Left renal cortex interstitium (tissue), 4 donors: ENCODE results near the gene ZNF786. TPM values are rescaled to one million over a fixed set of nuclear protein-coding genes. Genes with fewer than 3 reads are reported as not detected.
"Not testable (repeated sequence)": the region's sequence is repeated elsewhere in the genome, so short reads cannot be mapped to it uniquely, and the experiment has no call there.

Source experiments
- DNase-seq, 4 donors: peaks; one replicate each; pipeline ENCODE4 v3.0.0-alpha.2; 2013; ENCODE audit warnings: low read depth in 4 of 4, low spot score in 2 of 4, missing footprints in 1 of 4
- polyA plus RNA-seq, 4 donors: library from polyadenylated mRNA; unstranded; fragments of 120-200 nt; gene quantifications; one replicate each; pipeline ENCODE4 v1.2.1, GENCODE V29; 2013; ENCODE audit not compliant: insufficient read length in 4 of 4

The ZNF786 gene, protein sequence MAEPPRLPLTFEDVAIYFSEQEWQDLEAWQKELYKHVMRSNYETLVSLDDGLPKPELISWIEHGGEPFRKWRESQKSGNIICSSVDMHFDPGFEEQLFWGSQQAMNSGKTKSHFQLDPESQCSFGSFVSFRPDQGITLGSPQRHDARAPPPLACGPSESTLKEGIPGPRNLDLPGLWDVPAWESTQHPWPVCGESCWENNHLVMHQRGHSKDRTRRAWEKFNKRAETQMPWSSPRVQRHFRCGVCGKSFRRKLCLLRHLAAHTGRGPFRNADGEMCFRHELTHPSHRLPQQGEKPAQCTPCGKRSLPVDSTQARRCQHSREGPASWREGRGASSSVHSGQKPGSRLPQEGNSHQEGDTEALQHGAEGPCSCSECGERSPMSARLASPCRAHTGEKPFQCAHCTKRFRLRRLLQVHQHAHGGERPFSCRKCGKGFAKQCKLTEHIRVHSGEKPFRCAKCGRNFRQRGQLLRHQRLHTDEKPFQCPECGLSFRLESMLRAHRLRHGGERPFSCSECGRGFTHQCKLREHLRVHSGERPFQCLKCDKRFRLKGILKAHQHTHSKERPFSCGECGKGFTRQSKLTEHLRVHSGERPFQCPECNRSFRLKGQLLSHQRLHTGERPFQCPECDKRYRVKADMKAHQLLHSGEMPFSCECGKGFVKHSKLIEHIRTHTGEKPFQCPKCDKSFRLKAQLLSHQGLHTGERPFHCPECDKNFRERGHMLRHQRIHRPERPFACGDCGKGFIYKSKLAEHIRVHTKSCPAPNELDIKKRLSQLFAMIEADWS
- 10 to 100 TPM in 2 of 4 donors, 1 to 10 TPM in 2; 8.9 to 12.4 (median 10.0) TPM for polyA plus RNA-seq

DNA sequence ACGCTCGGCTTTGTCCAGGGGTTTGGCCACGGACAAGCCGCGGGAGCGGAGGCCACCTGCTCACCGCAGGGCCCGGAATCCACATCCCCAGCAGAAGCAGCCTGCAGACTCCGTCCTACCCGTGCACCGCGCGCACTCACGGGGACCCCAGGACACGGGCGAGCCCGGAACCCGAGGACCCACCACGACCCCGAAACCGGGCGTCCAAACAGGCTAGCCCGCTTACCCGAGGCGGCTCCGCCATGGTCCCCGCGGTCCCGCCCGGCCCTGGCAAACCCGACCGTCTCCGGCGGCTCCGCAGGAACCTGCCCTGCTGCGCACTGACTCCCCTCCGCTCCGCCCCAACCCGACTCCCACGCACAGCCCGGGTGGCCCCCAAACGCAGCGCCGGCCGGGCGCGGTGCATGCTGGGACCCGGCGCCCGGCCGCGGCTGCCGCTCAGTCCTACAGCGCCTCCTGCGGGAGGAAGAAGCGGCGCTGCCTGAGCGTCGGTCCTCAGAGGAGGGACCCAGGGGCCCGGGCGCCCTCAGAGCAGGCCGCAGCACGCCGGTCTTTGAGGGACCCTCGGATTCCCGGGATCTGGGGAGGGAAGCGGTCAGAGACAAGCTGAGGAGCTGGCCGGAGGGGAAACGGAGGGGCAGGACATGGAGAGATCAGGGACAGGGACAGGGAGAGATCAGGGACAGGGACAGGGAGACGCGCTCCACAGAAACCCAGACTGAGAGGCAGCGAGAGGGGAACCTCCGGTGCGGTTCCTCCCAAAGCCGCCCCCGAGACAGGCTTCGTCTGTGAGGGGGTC, at the start of gene ZNF786:
TSS of gene ZNF786 (minus strand) at position 322 of the 799 bp plus-strand sequence. CDS start at position 244, 78 bp downstream.
- peak; percentile 84 to 91 (median 85) for DNase-seq

GRCh38 chr7:149136118-149136517, 45.6 kb upstream of the ZNF786 start:
- DNase-seq = no peak

- DNase-seq = no peak
These were observed 42.7 kb upstream of the ZNF786 start for GRCh38 chr7:149133028-149133710.

GRCh38 chr7:149130572-149131198, 40.2 kb upstream of the ZNF786 start:
- DNase-seq = no peak

GRCh38 chr7:149126662-149127266, 36.2 kb upstream of the ZNF786 start:
- DNase-seq = peak in 2 of 4 donors; percentile 28 to 55

GRCh38 chr7:149125863-149126661, 35.5 kb upstream of the ZNF786 start, which contains the start of gene ZNF425:
Gene ZNF425 (minus strand): TSS chr7:149126324. CDS start chr7:149126213, 111 bp downstream.
- DNase-seq = peak; percentile 85 to 91 (median 89)

- DNase-seq = peak in 1 of 4 donors; percentile 29
These were observed 34.8 kb upstream of the ZNF786 start for GRCh38 chr7:149125189-149125862.

DNA sequence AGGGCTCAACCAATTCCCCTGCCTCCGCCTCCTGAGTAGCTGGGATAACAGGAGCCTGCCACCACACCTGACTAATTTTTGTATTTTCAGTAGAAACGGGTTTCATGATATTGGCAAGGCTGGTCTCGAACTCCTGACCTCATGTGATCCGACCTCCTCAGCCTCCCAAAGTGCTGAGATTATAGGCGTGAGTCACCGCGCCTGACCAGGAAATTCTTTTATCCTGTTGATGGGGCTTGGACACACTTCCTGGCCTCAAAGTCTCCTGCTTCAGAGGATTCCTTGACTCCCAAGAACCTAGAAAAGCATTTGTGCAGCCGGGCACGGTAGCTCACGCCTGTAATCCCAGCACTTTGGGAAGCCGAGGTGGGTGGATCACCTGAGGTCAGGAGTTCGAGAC, 19.5 kb upstream of the ZNF786 start:
- DNase-seq = no peak

GRCh38 chr7:149104749-149105148, 14.2 kb upstream of the ZNF786 start:
- no peak for DNase-seq

DNA sequence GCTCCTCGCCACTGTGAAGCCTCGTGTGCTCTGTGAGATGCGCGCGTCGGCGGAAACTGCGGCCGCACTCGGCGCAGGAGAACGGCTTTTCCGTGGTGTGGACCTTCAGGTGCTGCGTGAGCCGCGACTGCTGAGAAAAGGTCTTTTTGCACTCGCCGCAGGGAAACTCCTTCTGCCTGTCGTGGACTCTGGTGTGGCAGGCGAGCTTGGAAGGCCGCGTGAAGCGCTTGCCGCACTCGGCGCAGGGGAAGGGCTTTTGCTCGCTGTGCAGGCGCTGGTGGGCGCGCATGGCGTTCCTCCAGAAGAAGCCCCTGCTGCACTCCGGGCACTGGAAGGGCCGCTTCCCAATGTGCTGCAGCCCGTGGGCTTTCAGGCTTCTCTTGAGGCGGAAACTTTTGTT, 13.7 kb upstream of the ZNF786 start:
- no peak for DNase-seq

DNA sequence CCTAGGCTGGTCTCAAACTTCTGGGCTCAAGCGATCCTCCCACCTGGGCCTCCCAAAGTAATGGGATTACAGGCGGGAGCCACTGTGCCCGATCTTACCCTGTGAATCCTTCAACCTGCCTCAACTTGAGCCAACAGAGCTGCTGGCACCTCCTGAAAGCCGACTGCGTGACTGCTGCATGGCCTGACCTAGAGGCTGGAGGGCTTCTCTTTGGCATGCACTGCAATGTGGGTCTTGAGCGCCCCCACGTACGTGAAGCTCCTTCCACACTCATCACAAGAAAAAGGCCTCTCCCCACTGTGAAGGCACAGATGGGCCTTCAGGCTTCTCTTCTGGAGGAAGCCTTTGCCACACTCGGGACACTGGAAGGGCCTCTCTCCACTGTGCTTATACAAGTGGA, 12.9 kb upstream of the ZNF786 start:
- DNase-seq = no peak

DNA sequence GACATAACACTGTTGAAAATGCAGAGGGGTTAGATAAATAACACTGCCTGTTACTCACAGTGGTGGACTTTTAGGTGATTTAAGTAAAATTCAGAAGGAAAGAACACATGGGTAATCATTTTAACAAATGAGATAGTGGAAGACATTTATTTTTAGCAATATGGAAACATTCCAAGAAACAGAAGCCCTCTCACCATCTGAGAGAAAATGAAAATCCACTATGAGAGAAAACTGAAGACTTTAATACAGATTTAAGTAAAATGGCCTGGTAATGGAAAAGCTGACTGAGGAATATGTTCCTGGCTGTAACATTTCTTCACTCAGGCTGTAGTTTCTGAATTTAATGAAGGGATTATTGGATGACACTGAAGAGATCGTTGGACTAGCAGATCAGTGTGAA, 12.1 kb upstream of the ZNF786 start:
- DNase-seq = no peak

- no peak for DNase-seq
These were observed 10.3 kb upstream of the ZNF786 start for GRCh38 chr7:149100821-149101220.

DNA sequence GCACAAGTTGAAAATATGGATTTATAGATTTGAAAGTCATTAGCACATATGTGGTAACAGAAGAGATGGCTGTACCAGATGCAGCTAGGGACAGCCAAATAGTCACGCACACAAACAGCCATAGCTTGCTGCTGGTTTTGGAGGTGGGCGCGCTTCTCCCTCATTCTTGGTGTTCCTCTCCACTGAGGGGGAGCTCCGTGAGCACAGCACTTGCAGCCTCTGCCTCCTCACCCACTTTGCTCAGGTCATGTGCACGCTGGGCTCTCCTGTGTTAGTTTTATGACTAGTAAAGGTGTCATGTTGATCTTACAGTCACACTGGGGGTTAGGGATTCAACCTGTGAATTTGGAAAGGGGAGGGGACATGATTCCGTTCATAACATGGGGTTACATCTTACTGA, 8.5 kb upstream of the ZNF786 start:
- DNase-seq = no peak

DNA sequence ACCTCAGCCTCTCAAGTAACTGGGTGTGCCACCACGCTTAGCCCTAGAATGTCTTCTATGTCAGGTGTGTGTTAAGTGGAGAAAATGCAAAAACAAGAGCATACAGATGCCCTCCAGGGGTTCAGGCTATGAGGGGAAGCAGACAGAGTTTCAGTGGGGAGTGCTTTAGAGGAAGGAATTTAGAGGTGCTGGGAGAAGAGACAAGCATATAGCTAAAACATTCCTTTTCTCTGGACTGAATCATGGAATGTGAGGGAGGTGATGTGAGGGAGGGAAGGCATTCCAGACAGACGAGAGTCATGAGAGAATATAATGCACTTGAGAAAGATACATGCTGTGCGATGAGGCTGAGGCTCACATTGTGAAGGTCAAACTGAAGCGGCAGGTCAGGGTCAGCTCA, 6.6 kb upstream of the ZNF786 start:
- no peak for DNase-seq

DNA sequence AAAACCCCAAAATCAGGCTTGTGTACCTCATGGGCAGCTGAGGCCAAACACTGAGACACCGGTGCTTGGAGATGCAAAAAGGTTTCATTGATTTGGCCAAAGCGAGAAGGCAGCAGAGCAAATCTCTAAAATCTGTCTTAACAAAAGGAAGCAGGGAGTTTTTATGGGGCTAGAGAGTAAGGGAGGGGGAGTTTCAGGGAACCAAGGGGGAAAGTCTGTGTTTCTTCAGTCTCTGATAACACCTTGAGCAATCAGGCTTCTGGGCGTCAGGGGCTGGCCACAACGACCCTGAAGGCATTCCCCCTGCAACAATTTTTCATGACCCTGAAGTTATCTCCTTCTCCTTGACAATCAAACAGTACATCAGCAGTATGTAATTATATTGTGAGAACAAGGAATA, 2.7 kb upstream of the ZNF786 start:
- DNase-seq = no peak

GRCh38 chr7:149092244-149092643, 1.7 kb upstream of the ZNF786 start:
- DNase-seq = not testable (repeated sequence)

GRCh38 chr7:149087376-149087775, 3.1 kb downstream of the ZNF786 start:
- DNase-seq = no peak
